ENCODE measurements around the gene PXT1. TPM values are rescaled to one million over a fixed set of nuclear protein-coding genes. Genes with fewer than 3 reads are reported as not detected.
"Not testable (repeated sequence)": the region's sequence is repeated elsewhere in the genome, so short reads cannot be mapped to it uniquely, and the experiment has no call there.

Gene PXT1
- polyA plus RNA-seq, 1 experiment: not detected

DNA sequence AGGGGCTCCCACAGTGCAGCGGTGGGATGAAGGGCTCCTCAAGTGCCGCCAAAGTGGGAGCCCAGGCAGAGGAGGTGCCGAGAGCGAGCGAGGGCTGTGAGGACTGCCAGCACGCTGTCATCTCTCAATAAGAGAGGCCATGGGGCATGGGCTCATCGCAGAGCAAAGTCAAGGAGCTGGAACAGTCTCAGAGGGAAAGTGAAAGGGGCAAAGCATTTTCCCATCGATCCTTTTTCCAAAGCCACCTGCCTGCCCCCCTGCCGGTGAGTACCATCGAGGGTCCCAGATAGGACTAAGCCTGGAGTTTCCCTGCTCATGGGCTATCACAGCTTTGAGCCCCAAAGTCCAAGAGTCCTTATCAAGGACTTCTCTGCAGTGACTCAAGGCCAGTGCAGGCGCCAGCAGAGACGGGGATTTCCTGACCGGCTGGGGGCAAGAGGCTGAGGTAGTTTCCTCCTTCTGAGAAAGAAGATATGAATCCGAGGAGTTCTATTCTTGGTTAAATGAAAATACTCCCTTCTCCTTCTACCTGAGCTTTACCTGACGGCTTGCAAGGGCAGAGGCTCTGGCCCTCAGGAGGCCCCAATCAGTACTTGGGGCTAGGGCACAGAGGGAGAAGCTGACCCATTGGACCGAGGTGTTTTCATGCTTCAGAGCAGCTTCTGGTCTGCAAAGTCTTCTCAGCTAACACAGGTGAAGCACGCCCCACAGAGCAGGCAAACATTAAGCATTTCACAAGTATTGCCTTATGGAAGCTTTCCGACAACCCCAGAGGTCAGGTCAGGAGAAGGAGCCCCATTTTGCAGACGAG lies 77.8 kb downstream of the PXT1 start:
- ChIA-PET POLR2A (no interaction called here), CTCF (interaction anchor here (0.7 to 2.8 kb wide), 3 partner anchors 24 to 267 kb away, joined by 3 to 12 read pairs (median 7); no protein-coding TSS in a partner anchor)
- DNase-seq (ENCODE audit: low read depth): no peak

DNA sequence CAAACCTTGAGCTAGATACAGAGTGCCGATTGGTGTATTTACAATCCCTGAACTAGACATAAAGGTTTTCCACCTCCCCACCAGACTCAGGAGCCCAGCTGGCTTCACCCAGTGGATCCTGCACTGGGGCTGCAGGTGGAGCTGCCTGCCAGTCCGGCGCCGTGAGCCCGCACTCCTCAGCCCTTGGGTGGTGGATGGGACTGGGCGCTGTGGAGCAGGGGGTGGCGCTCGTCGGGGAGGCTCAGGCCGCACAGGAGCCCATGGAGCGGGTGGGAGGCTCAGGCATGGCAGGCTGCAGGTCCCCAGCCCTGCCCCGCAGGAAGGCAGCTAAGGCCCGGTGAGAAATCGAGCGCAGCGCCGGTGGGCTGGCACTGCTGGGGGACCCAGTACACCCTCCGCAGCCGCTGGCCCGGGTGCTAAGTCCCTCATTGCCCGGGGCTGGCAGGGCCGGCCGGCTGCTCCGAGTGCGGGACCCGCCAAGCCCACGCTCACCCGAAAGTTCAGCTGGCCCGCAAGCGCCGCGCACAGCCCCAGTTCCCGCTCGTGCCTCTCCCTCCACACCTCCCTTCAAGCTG lies 78.5 kb downstream of the PXT1 start:
- DNase-seq (ENCODE audit: low read depth); H3K27me3 ChIP-seq (ENCODE audit: control insufficient read depth, insufficient read depth, low read length); H3K36me3 ChIP-seq (ENCODE audit: control insufficient read depth, insufficient read depth, low read length); H3K4me3 ChIP-seq (ENCODE audit: low read depth, low read length); POLR2A ChIA-PET: not testable (repeated sequence)
- CTCF ChIA-PET: interaction anchor here (0.7 to 2.8 kb wide), 4 partner anchors 23 to 268 kb away, joined by 3 to 12 read pairs (median 7); no protein-coding TSS in a partner anchor

More for the DNA sequence above, 77.8 kb downstream of the PXT1 start:
- H3K4me3 ChIP-seq (ENCODE audit: low read depth, low read length): no peak overlapping the region
- H3K27me3 ChIP-seq (ENCODE audit: control insufficient read depth, insufficient read depth, low read length): no peaks in the 10 kb centered on the region; the same call in 1 of the 2 replicates
- H3K36me3 ChIP-seq (ENCODE audit: control insufficient read depth, insufficient read depth, low read length): no peaks in the 10 kb centered on the region
- TF ChIP-seq, protein P1, sequence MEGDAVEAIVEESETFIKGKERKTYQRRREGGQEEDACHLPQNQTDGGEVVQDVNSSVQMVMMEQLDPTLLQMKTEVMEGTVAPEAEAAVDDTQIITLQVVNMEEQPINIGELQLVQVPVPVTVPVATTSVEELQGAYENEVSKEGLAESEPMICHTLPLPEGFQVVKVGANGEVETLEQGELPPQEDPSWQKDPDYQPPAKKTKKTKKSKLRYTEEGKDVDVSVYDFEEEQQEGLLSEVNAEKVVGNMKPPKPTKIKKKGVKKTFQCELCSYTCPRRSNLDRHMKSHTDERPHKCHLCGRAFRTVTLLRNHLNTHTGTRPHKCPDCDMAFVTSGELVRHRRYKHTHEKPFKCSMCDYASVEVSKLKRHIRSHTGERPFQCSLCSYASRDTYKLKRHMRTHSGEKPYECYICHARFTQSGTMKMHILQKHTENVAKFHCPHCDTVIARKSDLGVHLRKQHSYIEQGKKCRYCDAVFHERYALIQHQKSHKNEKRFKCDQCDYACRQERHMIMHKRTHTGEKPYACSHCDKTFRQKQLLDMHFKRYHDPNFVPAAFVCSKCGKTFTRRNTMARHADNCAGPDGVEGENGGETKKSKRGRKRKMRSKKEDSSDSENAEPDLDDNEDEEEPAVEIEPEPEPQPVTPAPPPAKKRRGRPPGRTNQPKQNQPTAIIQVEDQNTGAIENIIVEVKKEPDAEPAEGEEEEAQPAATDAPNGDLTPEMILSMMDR (IDR thresholded peaks at IDR 0.05; ENCODE audit: insufficient read depth, low read depth, low read length): no peak

DNA sequence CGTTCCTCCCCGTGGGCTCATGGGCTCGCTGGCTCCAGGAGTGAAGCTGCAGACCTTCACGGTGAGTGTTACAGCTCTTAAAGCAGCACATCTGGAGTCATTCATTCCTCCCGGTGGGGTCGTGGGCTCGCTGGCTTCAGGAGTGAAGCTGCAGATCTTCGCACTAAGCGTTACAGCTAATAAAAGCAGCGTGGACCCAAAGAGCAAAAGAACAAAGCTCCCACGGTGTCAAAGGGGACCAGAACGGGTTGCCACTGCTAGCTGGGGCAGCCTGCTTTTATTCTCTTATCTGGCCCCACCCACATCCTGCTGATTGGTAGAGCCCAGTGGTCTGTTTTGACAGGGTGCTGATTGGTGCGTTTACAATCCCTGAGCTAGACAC lies 79.3 kb downstream of the PXT1 start:
- H3K36me3 ChIP-seq (ENCODE audit: control insufficient read depth, insufficient read depth, low read length); H3K4me3 ChIP-seq (ENCODE audit: low read depth, low read length); POLR2A ChIA-PET; H3K27me3 ChIP-seq (ENCODE audit: control insufficient read depth, insufficient read depth, low read length); DNase-seq (ENCODE audit: low read depth): not testable (repeated sequence)
- CTCF ChIA-PET: interaction anchor here (1.4 to 2.8 kb wide), 2 partner anchors 22 to 61 kb away, joined by 7 to 12 read pairs; no protein-coding TSS in a partner anchor

DNA sequence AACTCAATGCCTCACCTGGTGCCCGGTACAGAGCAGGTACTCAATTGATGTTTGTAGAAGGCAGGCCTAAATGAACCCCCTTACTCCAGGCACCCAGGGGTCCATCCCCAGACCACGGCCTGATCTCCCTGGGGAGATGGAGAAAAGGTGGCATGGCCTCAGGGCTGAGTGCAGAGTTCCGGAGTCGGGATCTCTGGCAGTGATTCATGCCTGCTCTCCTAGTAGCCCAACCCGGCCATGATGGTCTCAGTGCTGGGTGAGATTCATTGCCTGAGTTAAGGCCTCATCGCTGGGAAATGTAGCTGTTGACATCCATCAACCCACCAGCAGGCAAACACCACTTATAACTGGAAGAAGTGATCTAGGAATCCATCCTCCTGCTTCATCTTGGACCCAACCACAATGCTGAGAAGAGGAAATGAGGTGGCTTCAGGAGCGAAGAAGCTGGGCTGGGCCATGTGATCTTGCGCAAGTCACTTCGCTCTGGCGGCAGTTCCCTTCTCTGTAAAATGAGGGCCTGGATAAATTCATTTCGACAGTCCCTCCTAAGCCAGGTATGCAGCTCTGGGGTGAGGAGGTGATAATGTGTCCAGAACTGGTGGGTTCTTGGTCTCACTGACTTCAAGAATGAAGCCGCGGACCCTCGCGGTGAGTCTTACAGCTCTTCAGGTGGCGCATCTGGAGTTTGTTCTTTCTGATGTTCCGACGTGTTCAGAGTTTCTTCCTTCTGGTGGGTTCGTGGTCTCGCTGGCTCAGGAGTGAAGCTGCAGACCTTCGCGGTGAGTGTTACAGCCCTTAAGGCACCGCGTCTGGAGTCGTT lies 79.9 kb downstream of the PXT1 start:
- Histone ChIP-seq H3K36me3 (ENCODE audit: control insufficient read depth, insufficient read depth, low read length) (no peaks in the 10 kb centered on the region), H3K4me3 (ENCODE audit: low read depth, low read length) (no peak overlapping the region), H3K27me3 (ENCODE audit: control insufficient read depth, insufficient read depth, low read length) (no peaks in the 10 kb centered on the region; the same call in 1 of the 2 replicates)
- ChIA-PET CTCF (interaction anchor here (0.9 to 13.4 kb wide), 6 partner anchors 21 to 241 kb away, joined by 3 to 132 read pairs (median 9); no protein-coding TSS in a partner anchor), POLR2A (no interaction called here)
- TF ChIP-seq, protein P1 (IDR thresholded peaks at IDR 0.05; ENCODE audit: insufficient read depth, low read depth, low read length): no peak
- no peak for DNase-seq (ENCODE audit: low read depth)

DNA sequence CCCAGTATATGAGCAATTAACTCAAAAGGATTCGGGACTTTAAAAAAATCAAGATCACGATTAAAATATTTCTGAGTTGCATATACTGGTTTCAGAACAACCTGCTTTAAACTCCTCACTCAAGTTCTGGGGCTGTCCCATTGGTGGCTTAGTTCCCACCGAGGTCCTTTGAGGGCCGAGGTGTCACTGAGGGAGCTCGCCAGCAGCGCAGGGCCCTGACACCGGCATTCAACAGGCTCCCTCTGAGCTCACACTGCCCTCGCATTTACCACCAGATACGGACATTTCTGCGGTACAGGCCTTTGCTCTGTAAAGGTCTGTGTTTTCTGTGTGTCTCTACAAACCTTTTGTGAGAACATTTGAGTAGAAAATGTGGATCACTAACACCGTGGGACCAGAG lies 81.6 kb downstream of the PXT1 start:
- CTCF ChIA-PET: interaction anchor here (0.9 to 13.4 kb wide), 14 partner anchors 9 to 261 kb away, joined by 3 to 132 read pairs (median 6); no protein-coding TSS in a partner anchor
- no peak overlapping the region for H3K4me3 ChIP-seq (ENCODE audit: low read depth, low read length)
- peaks cover 1% of the 10 kb centered on the region; the same call in 1 of the 2 replicates for H3K27me3 ChIP-seq (ENCODE audit: control insufficient read depth, insufficient read depth, low read length)
- no peaks in the 10 kb centered on the region for H3K36me3 ChIP-seq (ENCODE audit: control insufficient read depth, insufficient read depth, low read length)
- POLR2A ChIA-PET: no interaction called here
- no peak for DNase-seq (ENCODE audit: low read depth)
- TF ChIP-seq, protein P1 (IDR thresholded peaks at IDR 0.05; ENCODE audit: insufficient read depth, low read depth, low read length): no peak
